ENCODE measurements around the gene SCGB1C1. TPM values are rescaled to one million over a fixed set of nuclear protein-coding genes. Genes with fewer than 3 reads are reported as not detected.

Gene SCGB1C1
- total RNA-seq, 2 experiments from 2014 or later: not detected

Other genes starting within 250 kb of the SCGB1C1 start
- gene BET1L, start 14.3 kb downstream of the SCGB1C1 start, total RNA-seq: 10 to 100 TPM; 39.3 to 44.5 TPM
- 100 to 1,000 TPM in 1 of 2 experiments, 10 to 100 TPM in 1; 98.7 to 103 TPM for gene RIC8A, start 14.6 kb downstream of the SCGB1C1 start, total RNA-seq
- gene SIRT3, start 43.3 kb downstream of the SCGB1C1 start, total RNA-seq: 10 to 100 TPM; 11.6 to 16.3 TPM
- gene PSMD13, start 43.9 kb downstream of the SCGB1C1 start, total RNA-seq: 100 to 1,000 TPM; 156 to 160 TPM
- 1 to 10 TPM; 2.5 TPM for gene NLRP6, start 85.3 kb downstream of the SCGB1C1 start, total RNA-seq
- gene PGGHG, start 96.0 kb downstream of the SCGB1C1 start, total RNA-seq: 100 to 1,000 TPM; 113 to 117 TPM
- gene IFITM5, start 106.4 kb downstream of the SCGB1C1 start, total RNA-seq: not detected
- gene IFITM2, start 114.7 kb downstream of the SCGB1C1 start, total RNA-seq: 1,000 to 10,000 TPM; 1,637 to 1,643 TPM
- 1,000 to 10,000 TPM; 1,010 to 1,055 TPM for gene IFITM1, start 121.0 kb downstream of the SCGB1C1 start, total RNA-seq
- 10 to 100 TPM; 52.3 to 58.8 TPM for gene IFITM3, start 127.8 kb downstream of the SCGB1C1 start, total RNA-seq
- gene B4GALNT4, start 176.4 kb downstream of the SCGB1C1 start, total RNA-seq: under 1 TPM; 0.23 to 0.53 TPM
- not detected for gene PKP3, start 201.1 kb downstream of the SCGB1C1 start, total RNA-seq
- gene SIGIRR, start 221.9 kb downstream of the SCGB1C1 start, total RNA-seq: 100 to 1,000 TPM; 170 to 178 TPM
- 10 to 100 TPM; 69.2 to 73.5 TPM for gene ANO9, start 248.9 kb downstream of the SCGB1C1 start, total RNA-seq

Data from activated CD4-positive, alpha-beta memory T cell treated with anti-CD3 and anti-CD28 coated beads, Interleukin-2, amount 10 ng/mL, durations not matched to agents 7 days and 5 days (primary cell).